GM21367 (cell line): Measurements from ENCODE around the gene MRM2.

Source experiments
- ATAC-seq: cut with Tn5 transposase; IDR thresholded peaks from one replicate; pipeline ENCODE4 v1.9.1; 2021; ENCODE audit not compliant: unreplicated experiment

MRM2 gene

GRCh38 chr7:2193575-2194305, 48.3 kb downstream of the MRM2 start:
- ATAC-seq = no peak

- no peak for ATAC-seq
Observed at GRCh38 chr7:2192831-2193534, 49.0 kb downstream of the MRM2 start.

- ATAC-seq = no peak
Observed at GRCh38 chr7:2191016-2191415, 51.0 kb downstream of the MRM2 start.

- no peak for ATAC-seq
Observed at GRCh38 chr7:2190531-2190930, 51.5 kb downstream of the MRM2 start.

- no peak for ATAC-seq
Observed at GRCh38 chr7:2186166-2186565, 55.8 kb downstream of the MRM2 start.

- no peak for ATAC-seq
Observed at GRCh38 chr7:2185715-2186114, 56.3 kb downstream of the MRM2 start.
